ENCODE measurements around the gene HOXB9. TPM values are rescaled to one million over a fixed set of nuclear protein-coding genes. Genes with fewer than 3 reads are reported as not detected.

HOXB9 gene
- total and polyA plus RNA-seq, 12 donors = 0.11 to 2.7 (median 0.68) TPM; not detected in 2

- WGBS, 4 donors = 13 to 16% (median 14%) methylated on average over 21 of the region's 21 CpGs
- DNase-seq = peak in 5 of 7 donors; percentile 65 to 81 (median 68)
Observed at GRCh38 chr17:48603959-48604769, 22.0 kb downstream of the HOXB9 start.

GRCh38 chr17:48601539-48602425 is 24.4 kb downstream of the HOXB9 start:
- WGBS, 4 donors = 41 to 47% (median 42%) methylated on average over 30 to 35 of the region's 35 CpGs
- Histone ChIP-seq H3K27me3 (no peaks in the 10 kb centered on the region), H3K36me3 (replicated peaks in 1 of 2) (no peaks in the 10 kb centered on the region), H3K9me3 (replicated peaks in 1 of 3) (no peaks in the 10 kb centered on the region), H3K4me1 (replicated peaks in 1 of 2) (peaks cover 0 to 30% of the 10 kb centered on the region in 2 donors), H3K4me3 (peak overlapping the region in 1 of 4 donors; percentile 70), H3K27ac (no peak overlapping the region)
- TF ChIP-seq POLR2A (IDR thresholded peaks at IDR 0.05) (no peak), CTCF (IDR thresholded peaks at IDR 0.05) (no peak)
- intact Hi-C loops (cut with DNase I) = no loop called here
- DNase-seq = no peak

More at GRCh38 chr17:48603959-48604769, 22.0 kb downstream of the HOXB9 start:
- H3K9me3 ChIP-seq (replicated peaks in 1 of 3) = no peaks in the 10 kb centered on the region
- intact Hi-C loops (cut with DNase I) = no loop called here
- no peaks in the 10 kb centered on the region for H3K27me3 ChIP-seq
- H3K4me3 ChIP-seq = peak overlapping the region in 3 of 4 donors; percentile 1 to 70 (median 11)
- peaks cover 0 to 17% of the 10 kb centered on the region in 2 donors for H3K4me1 ChIP-seq (replicated peaks in 1 of 2)
- peak overlapping the region; percentile 21 to 87 (median 55) for H3K27ac ChIP-seq
- no peaks in the 10 kb centered on the region for H3K36me3 ChIP-seq (replicated peaks in 1 of 2)
- TF ChIP-seq POLR2A (IDR thresholded peaks at IDR 0.05) (peak in 1 of 2 donors; percentile 53), CTCF (IDR thresholded peaks at IDR 0.05) (no peak)

GRCh38 chr17:48601207-48601538 is 25.0 kb downstream of the HOXB9 start:
- Histone ChIP-seq H3K4me1 (replicated peaks in 1 of 2) (peaks cover 0 to 30% of the 10 kb centered on the region in 2 donors), H3K27me3 (no peaks in the 10 kb centered on the region), H3K27ac (no peak overlapping the region), H3K4me3 (no peak overlapping the region), H3K36me3 (replicated peaks in 1 of 2) (peaks cover 0 to 1% of the 10 kb centered on the region in 2 donors), H3K9me3 (replicated peaks in 1 of 3) (no peaks in the 10 kb centered on the region)
- intact Hi-C loops (cut with DNase I) = no loop called here
- no peak for DNase-seq
- 66 to 89% (median 81%) methylated on average over 3 to 4 of the region's 4 CpGs for WGBS, 4 donors
- TF ChIP-seq POLR2A (IDR thresholded peaks at IDR 0.05) (no peak), CTCF (IDR thresholded peaks at IDR 0.05) (no peak)
